IPS-18a (cell line): ENCODE measurements around the gene BICRA.

ENCODE experiments used
- H3K27ac ChIP-seq: one replicate; pipeline ENCODE4 v1.5.1; 2013; ENCODE audit warnings: low read length
- H3K27me3 ChIP-seq: one replicate; pipeline ENCODE4 v1.6.1; 2013; ENCODE audit warnings: mild to moderate bottlenecking, low read length; ENCODE audit not compliant: control insufficient read depth, insufficient read depth
- H3K36me3 ChIP-seq: one replicate; pipeline ENCODE4 v1.6.1; 2013; ENCODE audit warnings: low read depth, low read length; ENCODE audit not compliant: control insufficient read depth
- H3K4me1 ChIP-seq: one replicate; pipeline ENCODE4 v1.6.1; 2013; ENCODE audit warnings: low read depth, low read length; ENCODE audit not compliant: control insufficient read depth
- H3K4me3 ChIP-seq: one replicate; pipeline ENCODE4 v1.5.1; 2013; ENCODE audit warnings: low read length
- H3K9ac ChIP-seq: one replicate; pipeline ENCODE4 v1.6.1; 2013; ENCODE audit warnings: mild to moderate bottlenecking, low read length, moderate library complexity
- H3K9me3 ChIP-seq: one replicate; pipeline ENCODE4 v1.6.1; 2013; ENCODE audit warnings: low read depth, low read length; ENCODE audit not compliant: control insufficient read depth

Gene BICRA

GRCh38 chr19:47752440-47753211 lies 143.7 kb downstream of the BICRA start:
- no peaks in the 10 kb centered on the region for H3K4me1 ChIP-seq
- H3K9me3 ChIP-seq: no peaks in the 10 kb centered on the region
- H3K27ac ChIP-seq: no peak overlapping the region
- peaks cover 83% of the 10 kb centered on the region for H3K36me3 ChIP-seq
- H3K27me3 ChIP-seq: no peaks in the 10 kb centered on the region
- no peak overlapping the region for H3K4me3 ChIP-seq
- no peak overlapping the region for H3K9ac ChIP-seq
